Psoas muscle (tissue), 8 donors: Measurements from ENCODE around the gene RPL13. TPM values are rescaled to one million over a fixed set of nuclear protein-coding genes. Genes with fewer than 3 reads are reported as not detected.

ENCODE experiments used
- ATAC-seq, 4 donors: fragments of 200-7000 bp; cut with Tn5 transposase; one replicate each; pipeline ENCODE4 v1.9.1; 2020; ENCODE audit warnings: moderate library complexity in 3 of 4, mild to moderate bottlenecking in 2 of 4
- DNase-seq, 2 donors: peaks; one replicate each; pipeline ENCODE4 v3.0.0-alpha.2; 2020
- H3K27ac ChIP-seq: fragments of 200-600 bp; one replicate; pipeline ENCODE4 v1.8.0; 2022
- H3K27me3 ChIP-seq, 3 donors: fragments of 200-600 bp in 1 of 3; one replicate each; pipeline versions ENCODE4 v1.6.1 to v1.8.0; 2013 to 2022; ENCODE audit warnings: low read length in 2 of 3, mild to moderate bottlenecking in 2 of 3, moderate library complexity in 1 of 3; ENCODE audit not compliant: insufficient read depth in 3 of 3
- H3K36me3 ChIP-seq, 2 donors: fragments of 200-600 bp in 1 of 2; one replicate each; pipeline versions ENCODE4 v1.6.1 to v1.8.0; 2013 to 2022; ENCODE audit warnings: low read depth in 1 of 2, mild to moderate bottlenecking in 1 of 2, moderate library complexity in 1 of 2; ENCODE audit not compliant: insufficient read depth in 1 of 2
- H3K4me1 ChIP-seq: fragments of 200-600 bp; one replicate; pipeline ENCODE4 v1.8.0; 2022
- H3K4me3 ChIP-seq: fragments of 200-600 bp; one replicate; pipeline ENCODE4 v1.8.0; 2022; ENCODE audit warnings: mild to moderate bottlenecking
- H3K9me3 ChIP-seq: fragments of 200-600 bp; one replicate; pipeline ENCODE4 v1.8.0; 2022
- WGBS, 3 donors: extraction: QIAGEN DNeasy Blood & Tissue Kit; methylation state at CpG; one replicate each; pipeline versions ENCODE4 v1.1.6 to v1.1.7; 2013; 5-methylcytosine and 5-hydroxymethylcytosine counted together
- intact Hi-C, 2 donors: fragments of 100-400 bp; cut with DNase I; formaldehyde crosslinking; loops; one replicate each; pipeline versions ENCODE4 v1.11.0 to v1.14.2; 2022
- polyA plus RNA-seq, 3 donors: library from polyadenylated mRNA; stranded (reverse); fragments of 200-250 nt; gene quantifications; one replicate each; pipeline ENCODE4 v1.2.3, GENCODE V29; 2013
- total RNA-seq, 4 donors: library from RNA; stranded (reverse); fragmentation: NEBNext Ultra II Directional in 2 of 4; extraction: Animal tissue kit (Norgen Biotek cat#: 25700) in 2 of 4; gene quantifications; one replicate each; pipeline versions ENCODE4 v1.2.1 to v1.2.4, GENCODE V29; 2021 to 2023
- TF ChIP-seq, protein P1 (sequence below): fragments of 200-600 bp; IDR thresholded peaks from one replicate; pipeline ENCODE4 v1.8.0; 2022; ENCODE audit warnings: antibody characterized with exemption
- donor health status: healthy with polysubstance abuse.
- donor health status: DM: no; HTN: no; CAD: no; lungs with moderate emphysema.
- donor health status: Bipolar disorder and iron deficiency.
- donor health status: healthy.
- donor health status: DM: yes; HTN: yes; CAD: no.
- donor health status: DM: no; HTN: no; CAD: no.
- donor health status: DM: no; HTN: no; CAD: no.
- donor health status: DM: yes; HTN: yes; CAD: no.

The RPL13 gene
- total and polyA plus RNA-seq, 7 donors: 1,039 to 7,334 (median 1,769) TPM

DNA sequence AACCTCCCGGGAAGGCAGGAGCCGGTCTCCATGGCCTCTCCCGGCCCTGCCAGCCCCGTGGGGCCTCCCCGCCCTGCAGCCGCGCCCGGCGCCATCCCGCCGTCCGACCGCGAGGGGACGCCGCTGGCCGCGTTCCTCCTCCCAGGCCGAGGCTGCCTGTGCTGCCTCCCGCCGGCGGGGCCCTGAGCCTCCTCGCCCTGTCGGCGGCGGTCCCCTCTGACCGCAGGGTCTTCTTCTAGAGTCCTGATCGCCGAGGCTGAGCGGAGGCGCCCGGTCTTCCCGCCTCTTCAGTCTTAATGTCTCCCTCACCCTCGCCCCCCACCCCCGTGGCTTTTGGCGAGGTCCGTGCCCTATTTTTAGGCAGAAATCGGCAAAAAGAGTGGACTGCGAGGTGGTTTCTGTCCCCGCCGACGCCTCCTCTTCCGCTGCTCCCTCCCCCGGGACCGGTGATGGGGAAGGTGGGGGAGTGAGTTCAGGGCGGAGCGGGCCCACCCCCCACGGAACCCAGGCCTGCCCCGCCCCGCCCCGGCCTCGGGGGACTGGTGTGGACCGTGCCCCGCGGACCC, 14.3 kb downstream of the RPL13 start:
- no peaks in the 10 kb centered on the region for H3K9me3 ChIP-seq
- ATAC-seq: peak in 3 of 4 donors; percentile 44 to 62 (median 59)

DNA sequence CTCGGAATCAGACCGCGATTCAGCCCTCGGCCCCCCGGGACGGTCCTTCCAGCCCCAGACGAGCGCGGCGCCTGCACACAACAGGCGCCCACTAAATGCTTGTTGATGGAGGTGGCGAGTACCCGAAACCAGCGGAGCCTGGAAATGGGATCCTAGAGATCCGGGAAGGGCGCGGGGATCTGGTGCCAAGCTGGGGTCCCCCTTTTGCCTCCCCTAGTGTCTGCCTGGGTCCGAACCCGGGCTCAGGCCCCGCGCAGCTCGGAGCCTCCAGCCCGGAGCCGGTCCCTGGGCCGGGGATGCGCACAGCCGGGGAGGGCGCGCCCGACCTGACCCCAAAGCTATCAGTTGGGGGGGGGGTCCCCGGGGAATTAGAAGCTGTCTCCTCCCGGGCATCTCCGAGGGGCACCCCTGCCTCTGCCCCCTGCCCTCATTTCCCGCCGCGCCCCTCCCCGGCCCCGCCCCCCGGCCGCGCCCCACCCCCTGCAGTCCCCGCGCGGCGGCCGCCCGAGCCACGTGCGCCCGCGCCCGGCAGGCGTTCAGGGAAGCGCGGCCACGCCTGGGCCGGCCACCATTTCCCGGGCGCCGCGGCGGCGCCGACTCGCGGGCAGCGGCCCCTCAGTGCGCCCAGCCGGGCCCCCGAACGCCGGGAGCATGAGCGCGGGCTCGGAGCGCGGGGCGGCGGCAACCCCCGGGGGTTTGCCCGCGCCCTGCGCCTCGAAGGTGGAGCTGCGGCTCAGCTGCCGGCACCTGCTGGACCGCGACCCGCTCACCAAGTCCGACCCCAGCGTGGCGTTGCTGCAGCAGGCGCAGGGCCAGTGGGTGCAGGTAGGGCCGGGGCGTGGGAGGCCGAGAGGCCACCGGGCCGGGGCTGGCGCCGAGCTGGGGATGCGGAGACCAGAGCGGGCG, 15.0 kb downstream of the RPL13 start, which contains the start of gene CPNE7:
CPNE7 (plus strand) TSS at position 512 of the 906 bp plus-strand sequence; CDS start at position 652, 140 bp downstream.
- no peaks in the 10 kb centered on the region for H3K4me1 ChIP-seq
- H3K9me3 ChIP-seq: no peaks in the 10 kb centered on the region
- intact Hi-C loops: loop anchor here in 1 of 2 donors (10.0 kb wide), 1 partner anchor 59 kb away; no protein-coding TSS in a partner anchor
- no peak within 1 kb of the TSS for H3K27ac ChIP-seq
- WGBS, 3 donors: 1 to 2% (median 2%) methylated on average over 49 to 103 of the region's 103 CpGs
- peaks cover 0 to 60% (median 23%) of the 10 kb centered on the region in 3 donors for H3K27me3 ChIP-seq
- DNase-seq: peak; percentile 16 to 51
- ATAC-seq: peak in 1 of 4 donors; percentile 26
- no peaks in the 10 kb centered on the region for H3K36me3 ChIP-seq
- peak within 1 kb of the TSS; percentile 47 for H3K4me3 ChIP-seq
- TF ChIP-seq, protein P1, sequence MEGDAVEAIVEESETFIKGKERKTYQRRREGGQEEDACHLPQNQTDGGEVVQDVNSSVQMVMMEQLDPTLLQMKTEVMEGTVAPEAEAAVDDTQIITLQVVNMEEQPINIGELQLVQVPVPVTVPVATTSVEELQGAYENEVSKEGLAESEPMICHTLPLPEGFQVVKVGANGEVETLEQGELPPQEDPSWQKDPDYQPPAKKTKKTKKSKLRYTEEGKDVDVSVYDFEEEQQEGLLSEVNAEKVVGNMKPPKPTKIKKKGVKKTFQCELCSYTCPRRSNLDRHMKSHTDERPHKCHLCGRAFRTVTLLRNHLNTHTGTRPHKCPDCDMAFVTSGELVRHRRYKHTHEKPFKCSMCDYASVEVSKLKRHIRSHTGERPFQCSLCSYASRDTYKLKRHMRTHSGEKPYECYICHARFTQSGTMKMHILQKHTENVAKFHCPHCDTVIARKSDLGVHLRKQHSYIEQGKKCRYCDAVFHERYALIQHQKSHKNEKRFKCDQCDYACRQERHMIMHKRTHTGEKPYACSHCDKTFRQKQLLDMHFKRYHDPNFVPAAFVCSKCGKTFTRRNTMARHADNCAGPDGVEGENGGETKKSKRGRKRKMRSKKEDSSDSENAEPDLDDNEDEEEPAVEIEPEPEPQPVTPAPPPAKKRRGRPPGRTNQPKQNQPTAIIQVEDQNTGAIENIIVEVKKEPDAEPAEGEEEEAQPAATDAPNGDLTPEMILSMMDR: no peak

More for the DNA sequence above, 14.3 kb downstream of the RPL13 start:
- DNase-seq: peak in 1 of 2 donors; percentile 58
- Histone ChIP-seq H3K27me3 (peaks cover 0 to 67% (median 23%) of the 10 kb centered on the region in 3 donors), H3K27ac (no peak overlapping the region), H3K4me3 (peak overlapping the region; percentile 47), H3K36me3 (no peaks in the 10 kb centered on the region), H3K4me1 (no peaks in the 10 kb centered on the region)
- intact Hi-C loops: loop anchor here in 1 of 2 donors (10.0 kb wide), 1 partner anchor 60 kb away; no protein-coding TSS in a partner anchor
- TF ChIP-seq, protein P1: peak; percentile 41
- WGBS, 3 donors: 3% methylated on average over 29 to 55 of the region's 55 CpGs

DNA sequence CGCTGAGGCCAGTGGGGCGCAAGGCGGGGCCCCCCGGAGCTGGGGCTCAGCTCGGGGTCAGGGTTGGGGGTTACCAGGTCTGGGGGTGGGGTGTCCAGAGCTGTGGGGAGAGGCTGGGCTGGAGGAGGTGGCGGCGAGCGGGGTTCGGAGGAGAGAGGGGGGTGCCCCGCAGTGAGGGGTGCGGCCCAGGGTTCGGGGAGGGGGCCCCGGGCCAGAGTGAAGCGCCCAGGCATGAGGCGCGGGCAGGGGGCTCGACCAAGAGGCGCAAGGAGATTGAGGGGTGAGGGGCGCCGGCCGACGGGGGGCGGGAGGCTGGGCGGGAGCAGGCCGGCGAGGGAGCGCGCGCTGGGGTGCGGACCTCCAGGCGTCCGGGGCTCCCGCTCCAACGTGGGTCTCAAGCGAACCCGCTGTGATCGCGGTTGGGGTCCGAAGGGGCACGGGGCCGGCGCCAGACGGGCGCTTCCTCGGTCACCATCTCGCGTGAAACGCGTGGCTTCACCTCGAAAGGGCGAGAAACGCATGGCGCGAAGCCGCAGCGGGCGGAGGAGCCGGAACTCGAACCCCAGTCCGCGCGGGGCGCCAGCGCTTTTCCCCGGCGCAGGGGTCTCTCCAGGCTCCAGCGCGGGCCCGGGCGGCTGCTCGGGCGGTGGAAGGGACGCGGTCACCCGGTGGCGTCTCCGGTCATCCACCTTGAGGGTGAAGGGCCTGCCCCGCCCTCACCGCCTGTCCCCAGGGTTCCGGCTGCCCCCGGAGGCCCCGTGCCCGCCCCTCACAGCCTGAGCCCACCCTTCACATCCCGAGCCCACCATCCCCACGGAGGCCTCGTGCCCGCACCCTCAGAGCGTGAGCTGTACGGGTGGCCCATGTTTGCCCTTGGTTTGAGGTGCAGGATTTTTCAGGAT, 15.9 kb downstream of the RPL13 start:
- TF ChIP-seq, protein P1: no peak

DNA sequence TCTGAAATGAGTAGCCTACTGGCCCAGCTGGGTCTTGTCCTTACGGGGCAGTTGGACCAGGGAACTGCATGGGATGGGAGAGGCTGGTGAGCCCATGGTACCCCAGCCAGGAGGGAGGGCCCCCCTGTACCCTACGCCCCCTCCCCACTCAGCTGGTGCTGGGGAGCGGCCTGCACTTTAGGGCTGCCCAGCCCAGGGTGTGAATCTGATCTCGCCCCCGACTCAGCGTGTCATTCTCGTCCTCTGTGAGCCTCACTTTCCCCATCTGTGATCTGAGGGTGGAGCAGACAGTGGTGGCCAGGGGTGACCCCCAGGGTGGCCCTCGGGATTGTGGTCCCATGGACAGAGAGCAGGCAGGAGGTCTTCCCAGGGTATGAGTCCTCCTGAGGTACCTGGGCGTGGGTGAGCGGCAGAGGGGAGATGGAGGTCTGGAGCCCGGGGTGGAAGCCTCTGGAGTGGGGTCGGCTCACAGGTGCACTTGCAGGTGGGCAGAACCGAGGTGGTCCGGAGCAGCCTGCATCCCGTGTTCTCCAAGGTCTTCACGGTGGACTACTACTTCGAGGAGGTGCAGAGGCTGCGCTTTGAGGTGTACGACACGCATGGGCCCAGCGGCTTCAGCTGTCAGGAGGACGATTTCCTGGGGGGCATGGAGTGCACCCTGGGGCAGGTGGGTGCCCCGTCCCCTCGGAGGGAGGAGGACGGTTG, 16.7 kb downstream of the RPL13 start:
- Histone ChIP-seq H3K36me3 (no peaks in the 10 kb centered on the region), H3K4me1 (no peaks in the 10 kb centered on the region), H3K27me3 (peaks cover 0 to 50% (median 24%) of the 10 kb centered on the region in 3 donors), H3K4me3 (no peak overlapping the region), H3K9me3 (no peaks in the 10 kb centered on the region), H3K27ac (no peak overlapping the region)
- 78 to 82% (median 81%) methylated on average over 25 of the region's 25 CpGs for WGBS, 3 donors
- TF ChIP-seq, protein P1: no peak
- DNase-seq (peak in 1 of 2 donors; percentile 15), ATAC-seq (no peak)
- intact Hi-C loops: loop anchor here in 1 of 2 donors (10.0 kb wide), 1 partner anchor 58 kb away; no protein-coding TSS in a partner anchor

More for the DNA sequence above, 15.9 kb downstream of the RPL13 start:
- Histone ChIP-seq H3K36me3 (no peaks in the 10 kb centered on the region), H3K27ac (no peak overlapping the region), H3K9me3 (no peaks in the 10 kb centered on the region), H3K4me1 (no peaks in the 10 kb centered on the region), H3K27me3 (peaks cover 0 to 57% (median 24%) of the 10 kb centered on the region in 3 donors), H3K4me3 (no peak overlapping the region)
- WGBS, 3 donors: 10 to 15% (median 12%) methylated on average over 69 to 89 of the region's 89 CpGs
- DNase-seq (peak in 1 of 2 donors; percentile 10), ATAC-seq (peak in 1 of 4 donors; percentile 12)
- intact Hi-C loops: loop anchor here in 1 of 2 donors (10.0 kb wide), 1 partner anchor 58 kb away; no protein-coding TSS in a partner anchor
